ENCODE data around the gene GPR15LG.

- TF ChIP-seq CTCF (IDR thresholded peaks at IDR 0.05) (no peak), POLR2A (IDR thresholded peaks at IDR 0.05) (no peak)
These were observed 17.6 kb upstream of the GPR15LG start for GRCh38 chr10:84156009-84156408.
